WTC11 (cell line): Measurements from ENCODE around the gene SGPL1. TPM values are rescaled to one million over a fixed set of nuclear protein-coding genes. Genes with fewer than 3 reads are reported as not detected.

Source experiments
- ATAC-seq: fragments of 200-7000 bp; cut with Tn5 transposase; 2 replicates; pipeline ENCODE4 v1.10.0; 2021; ENCODE audit warnings: mild to moderate bottlenecking, moderate library complexity
- CTCF ChIA-PET: fragments of 300-600 bp; sonication (Branson Sonifier 250); formaldehyde crosslinking; loops from one replicate; lab custom pipeline; 2021; ENCODE audit warnings: antibody characterized with exemption; lab: Charles Lee
- POLR2A ChIA-PET: fragments of 350-600 bp; sonication (Branson Sonifier 250); formaldehyde crosslinking; loops from one replicate; lab custom pipeline; 2021; ENCODE audit warnings: antibody characterized with exemption; lab: Charles Lee
- DNase-seq: peaks from one replicate; pipeline ENCODE4 v3.0.0; 2021; ENCODE audit warnings: low spot score
- H3K27ac Mint-ChIP-seq: 2 replicates; pipeline ENCODE4 v1.8.0; 2021; ENCODE audit warnings: mixed read lengths
- H3K27me3 Mint-ChIP-seq: 2 replicates; pipeline ENCODE4 v1.8.0; 2021; ENCODE audit warnings: low read depth, mild to moderate bottlenecking, moderate library complexity, mixed read lengths
- H3K36me3 Mint-ChIP-seq: 2 replicates; pipeline ENCODE4 v1.8.0; 2021; ENCODE audit warnings: mixed read lengths
- H3K4me1 Mint-ChIP-seq: 2 replicates; pipeline ENCODE4 v1.8.0; 2022; ENCODE audit warnings: mixed read lengths
- H3K4me3 Mint-ChIP-seq: 2 replicates; pipeline ENCODE4 v1.8.0; 2021; ENCODE audit warnings: mild to moderate bottlenecking, moderate library complexity, mixed read lengths
- H3K9me3 Mint-ChIP-seq: 2 replicates; pipeline ENCODE4 v1.8.0; 2021; ENCODE audit warnings: mixed read lengths
- CTCF ChIP-seq: fragments of 200-600 bp; IDR thresholded peaks from 2 replicates; pipeline ENCODE4 v1.8.0; 2022; ENCODE audit warnings: antibody characterized with exemption
- FOXJ3 ChIP-seq: sonication (generic); formaldehyde crosslinking; IDR thresholded peaks from 2 replicates; pipeline ENCODE4 v1.9.0; 2021; ENCODE audit warnings: missing genetic modification reagents, mild to moderate bottlenecking, borderline replicate concordance
- KAT7 ChIP-seq: sonication (generic); formaldehyde crosslinking; IDR thresholded peaks from 2 replicates; pipeline ENCODE4 v1.8.1; 2023; ENCODE audit warnings: missing genetic modification reagents, mild to moderate bottlenecking, borderline replicate concordance
- PREB ChIP-seq: sonication (generic); formaldehyde crosslinking; IDR thresholded peaks from 2 replicates; pipeline ENCODE4 v1.8.1; 2022; ENCODE audit warnings: mild to moderate bottlenecking, missing genetic modification reagents, moderate library complexity, borderline replicate concordance
- RELA ChIP-seq: sonication (generic); formaldehyde crosslinking; IDR thresholded peaks from 2 replicates; pipeline ENCODE4 v1.8.1; 2022; ENCODE audit warnings: missing genetic modification reagents, mild to moderate bottlenecking, borderline replicate concordance
- ZNF317 ChIP-seq: sonication (generic); formaldehyde crosslinking; IDR thresholded peaks from 2 replicates; pipeline ENCODE4 v1.8.1; 2023; ENCODE audit warnings: low read depth, mild to moderate bottlenecking, moderate library complexity, missing genetic modification reagents, borderline replicate concordance
- total RNA-seq: library from RNA; stranded (reverse); gene quantifications from 3 replicates; pipeline ENCODE4 v1.2.3, GENCODE V29; 2021
- TF ChIP-seq, protein P1 (sequence below): sonication (generic); formaldehyde crosslinking; IDR thresholded peaks from 2 replicates; pipeline ENCODE4 v1.8.1; 2023; ENCODE audit warnings: mild to moderate bottlenecking, moderate library complexity, missing genetic modification reagents
- TF ChIP-seq, protein P2 (sequence below): sonication (generic); formaldehyde crosslinking; IDR thresholded peaks from 2 replicates; pipeline ENCODE4 v1.8.1; 2022; ENCODE audit warnings: low read depth, missing genetic modification reagents, borderline replicate concordance
- TF ChIP-seq, protein P3 (sequence below): fragments of 250-450 bp; sonication (Bioruptor Pico); IDR thresholded peaks from 2 replicates; pipeline ENCODE4 v1.9.0; 2021; ENCODE audit warnings: mild to moderate bottlenecking
- TF ChIP-seq, protein P4 (sequence below): sonication (generic); formaldehyde crosslinking; IDR thresholded peaks from 2 replicates; pipeline ENCODE4 v1.8.0; 2023; ENCODE audit warnings: missing genetic modification reagents, mild to moderate bottlenecking, borderline replicate concordance

SGPL1 gene
- total RNA-seq, 1 experiment from 2014 or later, result 44.6 TPM

DNA sequence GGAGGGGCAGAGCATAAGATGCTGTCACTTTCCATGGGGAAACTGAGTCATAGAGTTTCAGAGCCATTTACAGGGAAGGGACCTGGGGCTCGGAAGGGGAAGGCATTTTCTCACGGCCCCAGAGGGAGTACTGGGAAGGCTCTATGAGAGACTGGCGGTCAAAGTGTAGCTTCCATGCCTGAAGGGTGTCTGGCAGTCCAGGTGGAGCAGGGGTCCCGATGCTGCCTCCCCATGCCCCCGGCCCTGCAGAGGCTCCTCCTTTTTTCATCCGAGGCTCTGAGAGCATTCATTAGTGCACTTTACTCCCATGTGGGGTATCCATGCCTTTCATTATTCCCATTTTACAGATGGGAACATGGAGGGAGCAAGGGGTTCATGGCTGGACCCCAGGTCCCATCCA, 100.5 kb downstream of the SGPL1 start (continued):
- TF ChIP-seq RELA (CRISPR knock-in tag) (no peak), PREB (no peak), KAT7 (CRISPR knock-in tag) (no peak), ZNF317 (CRISPR knock-in tag) (no peak), CTCF (no peak)
- TF ChIP-seq, protein P1, sequence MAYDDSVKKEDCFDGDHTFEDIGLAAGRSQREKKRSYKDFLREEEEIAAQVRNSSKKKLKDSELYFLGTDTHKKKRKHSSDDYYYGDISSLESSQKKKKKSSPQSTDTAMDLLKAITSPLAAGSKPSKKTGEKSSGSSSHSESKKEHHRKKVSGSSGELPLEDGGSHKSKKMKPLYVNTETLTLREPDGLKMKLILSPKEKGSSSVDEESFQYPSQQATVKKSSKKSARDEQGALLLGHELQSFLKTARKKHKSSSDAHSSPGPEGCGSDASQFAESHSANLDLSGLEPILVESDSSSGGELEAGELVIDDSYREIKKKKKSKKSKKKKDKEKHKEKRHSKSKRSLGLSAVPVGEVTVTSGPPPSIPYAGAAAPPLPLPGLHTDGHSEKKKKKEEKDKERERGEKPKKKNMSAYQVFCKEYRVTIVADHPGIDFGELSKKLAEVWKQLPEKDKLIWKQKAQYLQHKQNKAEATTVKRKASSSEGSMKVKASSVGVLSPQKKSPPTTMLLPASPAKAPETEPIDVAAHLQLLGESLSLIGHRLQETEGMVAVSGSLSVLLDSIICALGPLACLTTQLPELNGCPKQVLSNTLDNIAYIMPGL (CRISPR knock-in tag), result no peak
- TF ChIP-seq, protein P2, sequence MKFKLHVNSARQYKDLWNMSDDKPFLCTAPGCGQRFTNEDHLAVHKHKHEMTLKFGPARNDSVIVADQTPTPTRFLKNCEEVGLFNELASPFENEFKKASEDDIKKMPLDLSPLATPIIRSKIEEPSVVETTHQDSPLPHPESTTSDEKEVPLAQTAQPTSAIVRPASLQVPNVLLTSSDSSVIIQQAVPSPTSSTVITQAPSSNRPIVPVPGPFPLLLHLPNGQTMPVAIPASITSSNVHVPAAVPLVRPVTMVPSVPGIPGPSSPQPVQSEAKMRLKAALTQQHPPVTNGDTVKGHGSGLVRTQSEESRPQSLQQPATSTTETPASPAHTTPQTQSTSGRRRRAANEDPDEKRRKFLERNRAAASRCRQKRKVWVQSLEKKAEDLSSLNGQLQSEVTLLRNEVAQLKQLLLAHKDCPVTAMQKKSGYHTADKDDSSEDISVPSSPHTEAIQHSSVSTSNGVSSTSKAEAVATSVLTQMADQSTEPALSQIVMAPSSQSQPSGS (CRISPR knock-in tag), result no peak
- TF ChIP-seq, protein P3, sequence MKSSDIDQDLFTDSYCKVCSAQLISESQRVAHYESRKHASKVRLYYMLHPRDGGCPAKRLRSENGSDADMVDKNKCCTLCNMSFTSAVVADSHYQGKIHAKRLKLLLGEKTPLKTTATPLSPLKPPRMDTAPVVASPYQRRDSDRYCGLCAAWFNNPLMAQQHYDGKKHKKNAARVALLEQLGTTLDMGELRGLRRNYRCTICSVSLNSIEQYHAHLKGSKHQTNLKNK, result no peak

GRCh38 chr10:70917226-70917625, 101.5 kb downstream of the SGPL1 start:
- POLR2A ChIA-PET, result no interaction called here
- Mint-ChIP-seq H3K4me1 (no peaks in the 10 kb centered on the region; the same call in 1 of the 2 replicates), H3K36me3 (no peaks in the 10 kb centered on the region), H3K27ac (no peak overlapping the region), H3K4me3 (no peak overlapping the region), H3K9me3 (0 out of 2 replicates have a peak, but pooled peaks cover under 1% of the 10 kb centered on the region), H3K27me3 (no peaks in the 10 kb centered on the region; the same call in 1 of the 2 replicates)
- CTCF ChIA-PET, result interaction anchor here (3.6 kb wide), 1 partner anchor 14 kb away, joined by 19 read pairs; no protein-coding TSS in a partner anchor
- no peak for DNase-seq
- ATAC-seq, result no peak
- TF ChIP-seq, protein P4, sequence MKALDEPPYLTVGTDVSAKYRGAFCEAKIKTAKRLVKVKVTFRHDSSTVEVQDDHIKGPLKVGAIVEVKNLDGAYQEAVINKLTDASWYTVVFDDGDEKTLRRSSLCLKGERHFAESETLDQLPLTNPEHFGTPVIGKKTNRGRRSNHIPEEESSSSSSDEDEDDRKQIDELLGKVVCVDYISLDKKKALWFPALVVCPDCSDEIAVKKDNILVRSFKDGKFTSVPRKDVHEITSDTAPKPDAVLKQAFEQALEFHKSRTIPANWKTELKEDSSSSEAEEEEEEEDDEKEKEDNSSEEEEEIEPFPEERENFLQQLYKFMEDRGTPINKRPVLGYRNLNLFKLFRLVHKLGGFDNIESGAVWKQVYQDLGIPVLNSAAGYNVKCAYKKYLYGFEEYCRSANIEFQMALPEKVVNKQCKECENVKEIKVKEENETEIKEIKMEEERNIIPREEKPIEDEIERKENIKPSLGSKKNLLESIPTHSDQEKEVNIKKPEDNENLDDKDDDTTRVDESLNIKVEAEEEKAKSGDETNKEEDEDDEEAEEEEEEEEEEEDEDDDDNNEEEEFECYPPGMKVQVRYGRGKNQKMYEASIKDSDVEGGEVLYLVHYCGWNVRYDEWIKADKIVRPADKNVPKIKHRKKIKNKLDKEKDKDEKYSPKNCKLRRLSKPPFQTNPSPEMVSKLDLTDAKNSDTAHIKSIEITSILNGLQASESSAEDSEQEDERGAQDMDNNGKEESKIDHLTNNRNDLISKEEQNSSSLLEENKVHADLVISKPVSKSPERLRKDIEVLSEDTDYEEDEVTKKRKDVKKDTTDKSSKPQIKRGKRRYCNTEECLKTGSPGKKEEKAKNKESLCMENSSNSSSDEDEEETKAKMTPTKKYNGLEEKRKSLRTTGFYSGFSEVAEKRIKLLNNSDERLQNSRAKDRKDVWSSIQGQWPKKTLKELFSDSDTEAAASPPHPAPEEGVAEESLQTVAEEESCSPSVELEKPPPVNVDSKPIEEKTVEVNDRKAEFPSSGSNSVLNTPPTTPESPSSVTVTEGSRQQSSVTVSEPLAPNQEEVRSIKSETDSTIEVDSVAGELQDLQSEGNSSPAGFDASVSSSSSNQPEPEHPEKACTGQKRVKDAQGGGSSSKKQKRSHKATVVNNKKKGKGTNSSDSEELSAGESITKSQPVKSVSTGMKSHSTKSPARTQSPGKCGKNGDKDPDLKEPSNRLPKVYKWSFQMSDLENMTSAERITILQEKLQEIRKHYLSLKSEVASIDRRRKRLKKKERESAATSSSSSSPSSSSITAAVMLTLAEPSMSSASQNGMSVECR (CRISPR knock-in tag), result no peak
- no peak for TF ChIP-seq FOXJ3
- TF ChIP-seq, protein P1 (CRISPR knock-in tag), result no peak
